HG02973 (cell line): ENCODE results near the gene EPHB1.

Source experiments
- ATAC-seq: cut with Tn5 transposase; IDR thresholded peaks from one replicate; pipeline ENCODE4 v1.9.1; 2021; ENCODE audit warnings: moderate library complexity; ENCODE audit not compliant: unreplicated experiment

The EPHB1 gene

DNA sequence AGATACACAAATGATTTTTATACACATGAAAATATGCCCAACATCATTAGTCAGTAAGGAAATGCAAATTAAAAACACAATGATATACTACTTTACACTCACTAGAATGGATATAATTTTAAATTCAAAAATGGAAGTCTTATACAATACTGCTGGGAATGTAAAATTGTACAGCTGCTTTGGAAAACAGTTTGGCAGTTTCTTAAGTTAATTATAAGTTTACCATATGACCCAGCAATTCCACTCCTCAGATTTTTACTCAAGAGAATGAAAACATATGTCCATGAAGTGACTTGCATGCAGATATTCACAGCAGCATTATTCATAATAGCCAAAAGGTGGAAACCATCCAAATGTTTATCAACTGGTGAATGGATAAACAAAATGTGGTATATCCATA lies 281.3 kb downstream of the EPHB1 start:
- ATAC-seq, result no peak

DNA sequence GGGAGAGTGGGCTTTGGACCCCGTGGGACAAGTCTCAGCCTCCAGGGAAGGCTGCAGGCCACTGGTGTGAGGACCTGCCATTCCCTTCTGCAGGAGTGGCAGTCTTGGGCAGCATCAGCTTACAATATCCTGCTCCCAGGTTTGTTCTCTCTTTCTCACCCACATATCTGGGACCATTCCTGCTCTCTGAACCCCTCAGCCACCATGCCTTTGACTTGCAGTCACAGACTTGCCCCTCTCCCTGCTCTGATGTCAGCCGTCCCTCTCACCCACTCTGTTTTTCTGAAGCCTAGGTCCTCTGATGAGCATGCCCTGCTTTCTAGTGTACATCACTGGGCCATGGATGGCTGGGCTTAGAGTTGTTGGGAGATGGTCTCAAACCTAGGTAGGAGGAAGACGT lies 282.1 kb downstream of the EPHB1 start:
- no peak for ATAC-seq

DNA sequence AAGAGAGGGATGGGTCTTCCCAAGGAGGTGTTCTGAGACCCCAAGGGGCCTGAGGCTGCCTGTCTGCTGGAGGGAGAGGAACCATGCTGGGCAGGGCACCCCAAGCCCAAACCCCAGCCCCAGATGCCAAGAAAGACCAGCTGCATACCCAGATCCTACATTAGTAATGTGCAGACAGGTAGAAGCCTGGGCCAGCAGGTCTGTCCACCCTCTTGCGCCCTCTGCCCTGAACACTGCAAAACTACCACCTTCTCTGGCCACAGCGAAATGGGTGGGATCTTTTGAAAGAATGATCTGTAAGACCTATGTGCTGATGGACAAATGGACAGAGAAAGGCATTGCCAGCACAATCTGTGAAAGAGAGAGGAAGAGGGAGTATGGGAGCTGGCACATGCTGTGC lies 283.2 kb downstream of the EPHB1 start:
- no peak for ATAC-seq

DNA sequence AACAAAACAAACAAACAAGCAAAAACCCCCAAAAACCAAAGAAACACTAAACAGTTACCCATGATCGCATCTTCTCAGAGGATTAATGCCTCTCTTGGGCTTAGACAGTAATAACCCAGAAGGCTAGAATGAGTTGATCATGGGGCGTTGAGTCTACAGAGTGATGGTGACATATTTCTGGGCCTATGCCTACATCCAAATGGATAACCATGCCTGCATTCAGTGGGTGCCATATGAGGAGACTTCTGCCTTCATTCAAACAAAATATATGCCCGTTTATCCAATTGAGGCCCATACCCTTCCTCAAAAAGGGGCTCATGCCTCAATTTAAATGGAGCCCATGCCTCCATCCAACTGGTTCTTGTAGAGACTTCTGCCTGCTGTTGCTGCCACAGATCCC lies 284.0 kb downstream of the EPHB1 start:
- ATAC-seq, result no peak

DNA sequence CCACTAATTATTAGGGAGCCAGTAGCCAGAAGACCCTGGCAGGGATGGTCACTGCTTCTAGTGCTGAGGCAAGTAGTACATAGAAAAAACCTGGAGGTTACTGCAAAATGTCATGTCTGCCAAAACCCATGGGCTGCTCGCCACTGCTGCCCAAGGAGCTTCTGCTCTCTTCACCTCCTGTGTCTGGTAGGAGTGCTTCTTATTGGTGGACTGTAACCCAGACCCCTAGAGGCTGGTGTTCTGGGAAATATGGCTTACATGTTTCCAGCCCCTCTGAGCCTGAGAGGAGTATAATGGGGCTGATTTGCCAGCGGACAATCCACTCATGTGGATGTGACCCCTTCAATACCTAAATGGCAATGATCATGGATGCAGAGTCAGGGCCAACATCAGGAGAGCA lies 286.4 kb downstream of the EPHB1 start:
- ATAC-seq, result no peak

DNA sequence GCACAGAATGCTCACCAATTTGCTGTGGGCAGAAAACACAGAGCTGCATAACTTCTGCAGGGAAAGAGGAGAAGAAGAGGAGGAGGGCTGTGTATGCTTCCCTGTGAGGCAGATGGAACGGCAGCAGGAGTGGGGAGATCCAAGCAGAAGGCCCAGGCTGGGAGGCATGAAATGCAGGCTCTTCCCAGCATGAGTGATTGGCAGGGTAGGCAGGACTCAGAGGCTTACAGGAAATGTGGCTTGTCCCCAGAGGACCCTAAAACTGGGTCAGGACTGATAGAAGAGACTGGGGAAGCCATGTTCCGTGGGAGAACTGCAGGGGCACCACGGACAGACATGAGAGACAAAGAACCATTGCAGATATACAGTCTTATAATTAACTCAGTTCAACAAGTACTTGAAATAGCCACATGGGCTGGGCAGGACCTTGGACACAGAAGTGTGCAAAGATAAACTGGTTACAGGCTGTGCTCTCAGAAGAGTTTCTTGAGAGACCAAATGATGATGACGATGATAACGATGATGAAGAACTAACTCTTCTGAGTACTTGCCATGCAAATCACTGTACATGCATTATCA lies 286.9 kb downstream of the EPHB1 start:
- no peak for ATAC-seq

DNA sequence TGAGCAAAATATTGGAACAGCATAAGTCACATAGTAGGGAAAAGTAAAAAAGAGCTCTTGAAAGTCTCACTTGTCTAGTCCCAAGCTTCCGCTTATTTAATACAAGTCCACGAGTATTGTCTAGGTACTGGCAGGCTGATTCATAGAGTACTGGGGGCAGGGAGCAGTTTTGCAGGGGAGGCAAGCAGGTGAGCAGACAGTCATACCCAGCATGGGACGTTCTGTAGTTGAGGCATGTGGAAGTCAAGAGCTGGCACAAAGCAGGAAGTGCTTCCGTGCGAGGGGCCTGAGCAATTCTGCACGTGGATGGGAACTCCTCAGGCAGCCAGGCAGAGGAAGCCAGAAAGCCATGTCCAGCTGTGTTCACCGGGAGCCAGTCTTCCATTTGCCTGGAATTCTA lies 287.6 kb downstream of the EPHB1 start:
- no peak for ATAC-seq

DNA sequence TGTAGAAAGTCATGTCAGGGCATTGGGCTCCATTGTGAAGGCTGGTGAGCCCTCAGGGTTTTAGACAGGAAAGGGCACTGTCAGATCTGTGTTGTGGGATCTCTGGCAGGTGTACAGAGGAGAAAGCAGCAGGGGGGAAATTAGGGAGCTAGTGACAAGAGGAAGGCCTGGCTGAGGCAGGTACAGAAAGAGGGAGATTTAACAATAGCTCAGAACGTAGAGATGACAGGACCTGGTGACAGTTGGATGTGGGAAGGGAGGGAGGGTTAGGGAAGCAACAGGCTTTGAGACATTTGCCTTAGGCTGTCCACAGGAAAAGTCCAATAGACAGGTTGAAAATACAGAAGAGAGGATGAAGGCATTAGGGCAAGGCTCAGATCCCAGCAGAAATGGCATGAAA lies 288.1 kb downstream of the EPHB1 start:
- no peak for ATAC-seq

DNA sequence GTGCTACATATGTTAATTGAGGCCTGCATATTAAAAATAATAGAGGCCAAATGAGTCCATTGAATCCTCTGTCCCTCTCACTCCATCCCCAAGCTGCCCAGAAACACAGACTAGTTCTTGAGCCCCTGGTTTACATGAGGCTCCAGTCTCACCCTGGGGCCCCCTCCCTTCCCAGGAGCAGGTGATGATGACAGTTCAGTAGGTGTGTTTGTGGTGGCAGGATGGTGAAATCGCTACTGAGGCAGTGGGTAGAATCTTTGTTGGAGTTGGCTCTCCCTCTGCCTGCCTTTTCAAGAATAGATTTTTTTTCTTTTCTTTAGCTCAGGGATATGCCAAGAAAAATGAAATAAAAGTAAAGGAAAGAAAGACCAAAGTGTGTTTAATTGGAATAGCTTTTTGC lies 288.7 kb downstream of the EPHB1 start:
- ATAC-seq, result no peak

DNA sequence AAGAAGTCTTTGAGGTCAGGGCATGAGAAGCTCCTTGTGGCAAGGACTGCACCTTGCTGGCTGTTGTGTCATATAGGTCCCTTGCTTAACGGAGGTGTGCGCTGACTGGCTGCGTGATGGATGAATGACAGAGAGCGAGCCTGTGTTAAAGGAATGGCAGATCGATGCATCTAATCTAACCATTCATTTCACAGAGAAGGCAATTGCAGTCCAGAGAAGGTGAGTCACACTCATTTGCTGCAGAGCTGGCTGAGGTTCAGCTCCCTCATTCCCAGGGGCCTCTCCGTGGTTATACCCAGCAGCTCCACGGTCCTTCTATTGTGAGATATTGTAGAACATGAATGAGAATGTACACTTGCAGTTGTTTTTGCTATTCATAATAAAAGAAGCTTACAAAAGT lies 289.3 kb downstream of the EPHB1 start:
- no peak for ATAC-seq

DNA sequence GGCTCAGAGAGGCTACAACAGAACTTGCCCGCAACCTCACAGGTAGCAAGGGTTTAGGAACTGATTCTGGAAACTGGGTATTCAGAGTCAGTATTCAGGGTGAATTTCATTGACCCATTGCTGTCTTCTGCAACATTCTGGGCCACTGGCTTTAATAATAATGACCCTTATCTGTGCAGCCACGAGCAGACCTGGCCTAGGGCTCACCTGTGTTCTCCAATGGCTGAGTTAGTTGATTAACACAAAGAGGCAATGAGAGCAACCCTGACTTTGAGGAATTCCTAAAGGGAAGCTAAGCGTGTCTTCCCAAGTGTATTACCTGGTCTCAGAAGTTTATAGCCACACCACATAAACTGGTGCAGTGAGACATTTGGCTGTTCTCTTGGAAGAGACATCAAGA lies 289.9 kb downstream of the EPHB1 start:
- no peak for ATAC-seq

DNA sequence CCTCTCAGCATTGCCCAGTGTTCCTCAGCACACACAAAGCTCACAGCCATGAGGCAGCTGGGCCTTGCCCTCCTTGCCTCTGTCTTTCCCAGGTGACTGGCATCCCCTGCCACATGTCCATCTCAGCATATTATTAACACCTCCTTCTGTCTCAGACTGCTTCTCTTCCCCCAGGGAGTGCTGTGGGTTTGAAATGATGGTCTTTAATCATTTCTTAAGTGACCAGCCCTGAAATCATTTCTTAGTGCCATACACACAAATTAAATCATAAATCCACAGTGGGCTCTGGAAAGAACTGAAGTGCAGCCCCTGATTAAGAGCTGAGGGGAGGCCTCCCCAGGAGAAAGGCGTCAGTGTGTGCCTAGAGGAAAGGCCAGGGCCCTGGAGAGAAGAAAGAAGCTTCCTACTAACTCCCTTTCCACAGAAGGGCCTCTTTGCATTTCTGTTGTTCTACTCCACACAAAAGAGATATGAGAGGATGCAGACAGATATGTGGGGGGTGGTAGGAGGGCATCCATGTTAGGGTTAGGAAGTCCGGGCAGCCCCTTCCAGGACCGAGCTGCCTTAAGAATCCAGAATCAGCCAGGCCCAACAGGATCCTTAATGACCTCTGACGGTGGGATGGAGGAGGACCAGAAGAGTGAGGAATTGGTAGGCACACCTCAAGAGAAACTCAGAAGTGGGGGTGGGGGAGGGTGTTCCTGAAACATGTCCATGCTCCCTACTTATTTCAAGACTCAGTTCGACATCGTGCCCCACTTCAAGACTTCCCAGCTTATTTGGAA lies 290.8 kb downstream of the EPHB1 start:
- ATAC-seq, result no peak

DNA sequence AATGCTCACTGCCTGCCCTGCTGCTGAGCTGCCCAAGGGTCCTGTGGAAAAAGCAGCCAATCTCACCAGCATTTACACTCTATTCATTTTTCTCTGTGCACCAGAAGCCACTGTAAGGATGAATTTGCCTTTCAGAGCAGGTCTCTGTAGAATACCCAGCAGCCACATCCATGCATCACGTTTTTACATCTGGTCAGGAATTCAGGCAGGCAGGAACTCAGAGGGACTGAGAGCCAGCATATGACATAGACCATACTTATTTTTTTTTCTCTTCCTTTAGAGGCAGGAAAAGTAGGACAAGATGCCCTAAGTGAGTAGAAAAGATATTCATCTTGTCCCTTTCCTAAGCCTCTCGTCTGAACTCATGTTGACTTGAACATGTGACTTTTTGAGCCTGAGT lies 292.7 kb downstream of the EPHB1 start:
- ATAC-seq, result no peak

DNA sequence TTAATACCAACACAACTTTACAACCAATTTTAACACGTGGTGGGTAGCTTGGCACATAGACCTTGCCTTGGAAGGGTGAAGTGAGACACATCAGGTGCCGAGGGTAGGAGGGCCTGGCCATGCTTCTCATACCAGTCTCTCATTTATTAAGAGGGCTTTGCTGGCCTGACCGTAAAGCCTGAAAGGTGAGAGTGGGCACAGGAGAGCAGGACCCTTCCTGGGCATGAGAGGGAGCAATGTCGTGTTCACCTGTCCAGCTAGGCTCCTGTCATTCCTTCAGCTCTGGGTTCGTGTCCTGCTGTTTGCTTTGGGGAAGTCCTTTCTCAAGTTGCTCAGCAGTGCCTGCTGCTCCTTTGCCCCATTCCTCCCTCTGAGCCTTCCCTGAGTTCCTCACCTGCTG lies 294.4 kb downstream of the EPHB1 start:
- no peak for ATAC-seq

DNA sequence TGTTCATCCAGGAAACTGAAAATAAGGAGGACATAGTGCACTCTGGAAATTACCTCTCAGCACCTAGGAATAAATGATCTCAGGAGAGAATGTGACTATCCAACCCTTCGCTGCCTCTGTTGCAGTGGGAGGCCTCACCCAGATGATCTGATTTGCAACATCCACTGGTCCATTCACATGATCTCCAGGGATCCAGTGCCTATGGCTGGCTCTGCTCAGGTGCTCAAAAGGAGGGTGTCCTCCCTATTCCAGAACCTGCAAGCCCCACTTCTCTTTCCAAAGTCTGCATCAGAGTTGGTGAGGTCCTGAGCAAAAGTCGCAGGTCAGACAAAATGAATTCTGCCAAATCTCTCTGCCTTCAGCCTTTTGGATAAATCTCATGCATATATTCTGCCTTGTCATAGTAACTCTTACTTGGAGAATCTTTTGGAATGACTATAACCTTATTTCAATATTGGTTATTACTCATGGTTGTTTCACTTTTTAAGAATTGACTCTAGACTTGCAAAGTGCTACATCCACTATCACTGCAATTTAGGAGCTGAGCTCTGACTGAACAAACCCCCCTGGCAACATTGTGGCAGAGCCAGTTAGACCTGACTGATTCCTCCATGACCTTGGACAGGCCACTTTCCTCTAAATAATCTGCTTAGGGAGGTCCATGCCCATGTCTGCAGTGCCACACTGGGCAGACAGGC lies 295.1 kb downstream of the EPHB1 start:
- no peak for ATAC-seq

DNA sequence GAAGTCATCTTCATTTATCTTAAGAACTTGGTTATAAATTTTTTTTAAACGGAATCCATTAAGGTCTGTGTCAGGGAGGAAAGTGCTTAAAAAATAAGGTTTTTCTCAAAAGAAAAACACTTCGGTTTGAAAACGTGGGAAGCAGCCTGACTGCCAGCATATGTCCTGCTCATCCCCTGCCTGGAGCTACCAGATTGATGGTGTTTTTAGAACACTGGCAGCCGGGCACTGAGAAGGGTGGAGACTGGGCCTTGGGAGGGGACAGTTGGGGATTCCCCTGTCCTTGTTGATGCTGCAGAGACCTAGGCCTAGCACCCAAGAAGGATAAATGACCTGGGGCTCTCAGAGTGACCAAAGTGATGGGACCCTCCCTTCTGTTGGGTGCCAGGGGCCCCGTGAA lies 296.9 kb downstream of the EPHB1 start:
- no peak for ATAC-seq

DNA sequence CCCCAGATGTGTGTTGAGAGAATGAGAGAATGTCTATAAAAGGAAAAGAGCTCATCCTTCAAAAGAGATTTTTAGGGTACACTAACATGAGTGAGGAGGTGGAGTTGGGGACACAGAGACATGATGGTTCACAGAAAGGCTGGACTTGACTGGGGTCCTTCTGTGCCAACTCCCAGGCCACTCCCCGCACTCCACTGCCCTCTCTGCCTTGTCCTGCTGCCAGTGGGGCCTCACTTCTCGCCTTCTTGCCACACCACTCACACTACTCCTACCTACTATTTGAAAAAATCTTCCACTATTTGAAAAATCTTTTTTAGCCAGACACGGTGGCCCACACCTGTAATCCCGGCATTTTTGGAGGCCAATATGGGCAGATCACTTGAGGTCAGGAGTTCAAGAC lies 298.1 kb downstream of the EPHB1 start:
- no peak for ATAC-seq

DNA sequence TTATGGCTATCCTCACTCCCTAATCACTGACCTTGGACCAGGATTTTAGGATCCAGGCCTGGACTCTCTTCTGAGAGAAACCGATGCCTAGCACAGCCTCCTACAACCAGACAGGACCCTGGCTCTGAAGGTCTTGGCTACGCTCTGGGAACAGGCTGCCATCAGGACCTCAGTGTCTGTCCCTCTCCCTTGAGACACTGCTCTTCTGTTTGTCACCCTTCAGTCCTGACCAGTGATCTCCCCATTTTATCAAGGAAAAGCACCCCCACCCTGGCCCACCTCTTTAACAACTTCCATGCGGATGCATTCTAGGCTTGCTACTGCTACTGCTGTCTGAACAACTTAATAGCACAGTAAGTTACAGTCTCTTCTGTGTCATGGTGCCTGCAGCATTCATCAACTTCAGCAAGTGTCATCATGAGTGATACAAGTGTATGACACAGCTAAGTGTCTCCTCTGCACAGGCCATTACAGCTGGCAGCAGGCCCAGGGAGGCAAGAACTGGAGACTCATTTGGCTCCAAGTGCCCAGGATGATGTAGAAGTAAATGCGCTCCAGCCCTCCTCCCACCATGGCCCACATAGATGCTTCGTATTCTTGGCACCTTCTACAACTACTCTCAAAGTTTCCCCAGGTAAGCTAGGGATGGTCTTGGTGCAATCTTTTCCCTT lies 302.4 kb downstream of the EPHB1 start:
- no peak for ATAC-seq

DNA sequence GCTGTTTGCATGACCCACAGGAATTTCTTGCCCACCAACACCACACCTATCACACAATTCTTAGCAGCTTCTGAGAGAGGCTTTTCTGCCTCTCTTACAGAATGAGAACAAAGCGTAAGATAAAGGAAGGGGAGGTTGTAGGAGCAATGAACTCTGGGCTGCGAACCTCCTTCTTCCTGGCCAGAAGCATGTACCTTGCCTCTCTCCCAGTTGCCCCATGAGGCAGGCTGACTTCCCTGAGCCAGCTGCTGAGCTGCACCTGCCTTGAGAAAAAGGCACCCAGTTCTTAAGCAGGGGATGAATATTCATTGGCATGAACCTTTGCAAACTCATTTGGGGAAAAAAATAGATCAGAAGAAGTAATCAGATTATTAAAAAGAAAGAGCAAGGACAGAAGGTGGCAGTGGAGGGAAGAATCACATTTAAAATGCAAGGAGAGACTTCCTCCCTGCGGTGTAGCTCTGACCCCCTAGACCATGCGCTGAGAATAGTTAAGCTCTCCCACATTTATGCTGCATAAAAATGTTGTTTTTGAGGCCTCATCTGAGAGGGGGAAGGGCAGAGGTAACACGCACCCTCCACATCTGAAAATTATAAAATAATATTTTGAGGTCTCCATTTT lies 304.8 kb downstream of the EPHB1 start:
- ATAC-seq, result no peak

DNA sequence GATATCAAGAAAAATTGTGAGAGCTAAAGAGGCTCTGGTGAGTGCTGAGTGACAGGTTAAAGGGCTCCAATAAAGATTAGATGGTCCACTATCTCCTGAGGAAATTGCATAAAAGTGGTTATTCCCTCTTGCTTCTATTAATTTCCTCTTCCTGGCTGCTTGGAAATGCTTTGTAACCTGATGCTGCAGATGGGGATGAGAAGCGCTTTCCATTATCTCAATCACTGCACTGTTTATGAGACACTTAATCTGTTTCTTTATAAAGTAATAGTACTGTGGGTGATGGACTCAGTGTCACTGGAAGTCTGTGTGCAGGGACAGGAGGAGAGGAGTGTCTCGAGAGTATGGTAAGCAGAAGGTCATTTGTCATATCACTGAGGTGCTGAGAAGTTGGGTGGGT lies 305.3 kb downstream of the EPHB1 start:
- no peak for ATAC-seq

DNA sequence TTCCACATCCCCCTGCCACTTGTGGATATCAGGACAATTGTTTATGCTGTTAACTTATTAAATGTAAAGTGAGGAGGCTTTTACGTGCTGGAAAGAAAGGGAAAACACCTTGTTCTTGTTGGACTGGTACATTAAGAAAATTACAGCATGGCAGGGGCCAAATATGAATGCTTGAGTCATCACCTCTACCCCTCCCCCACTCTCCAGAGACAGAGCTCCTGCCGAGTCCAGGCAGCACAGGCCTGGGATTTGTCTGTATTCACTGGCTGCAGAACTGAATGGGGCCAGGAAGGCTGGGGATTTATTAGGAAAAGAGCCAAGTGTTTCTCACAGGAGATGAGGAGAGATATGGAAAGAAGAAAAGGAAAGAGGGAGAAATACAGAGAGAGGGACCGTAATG lies 308.9 kb downstream of the EPHB1 start:
- ATAC-seq, result no peak
